CD14-positive monocyte (primary cell): ENCODE measurements around the gene ATXN1. TPM values are rescaled to one million over a fixed set of nuclear protein-coding genes. Genes with fewer than 3 reads are reported as not detected.

Experiments used
- DNase-seq, 3 donors: peaks; one replicate each; pipeline ENCODE4 v3.0.0-alpha.2; 2011 to 2022
- H2AFZ ChIP-seq: 2 replicates; pipeline ENCODE4 v1.6.0; 2012; ENCODE audit warnings: mild to moderate bottlenecking, low read depth, low read length, inconsistent platforms; ENCODE audit not compliant: insufficient read depth, poor library complexity, severe bottlenecking
- H3K27ac ChIP-seq, 2 donors: 1 replicate in 1 of 2; 2 replicates in 1 of 2; pipeline ENCODE4 v1.5.1; 2012 to 2013; ENCODE audit warnings: low read length in 2 of 2, control low read depth in 1 of 2, inconsistent platforms in 1 of 2, low read depth in 1 of 2, mild to moderate bottlenecking in 1 of 2
- H3K27me3 ChIP-seq, 2 donors: one replicate each; pipeline versions ENCODE4 v1.6.0 to v1.6.1; 2011 to 2013; ENCODE audit warnings: low read length in 2 of 2; ENCODE audit not compliant: control insufficient read depth in 2 of 2, insufficient read depth in 2 of 2
- H3K36me3 ChIP-seq, 2 donors: replicated peaks in 1 of 2; 1 replicate in 1 of 2; 2 replicates in 1 of 2; pipeline versions ENCODE4 v1.5.1 to v1.6.1; 2012 to 2013; ENCODE audit warnings: low read length in 2 of 2, control low read depth in 1 of 2, inconsistent platforms in 1 of 2, mild to moderate bottlenecking in 1 of 2; ENCODE audit not compliant: insufficient read depth in 2 of 2, control insufficient read depth in 1 of 2
- H3K4me1 ChIP-seq, 2 donors: 1 replicate in 1 of 2; 2 replicates in 1 of 2; pipeline versions ENCODE4 v1.5.1 to v1.6.1; 2012 to 2013; ENCODE audit warnings: low read length in 2 of 2, control low read depth in 1 of 2, inconsistent platforms in 1 of 2, mild to moderate bottlenecking in 1 of 2, moderate library complexity in 1 of 2; ENCODE audit not compliant: insufficient read depth in 2 of 2, control insufficient read depth in 1 of 2
- H3K4me2 ChIP-seq: replicated peaks from 2 replicates; pipeline ENCODE3; 2012; ENCODE audit warnings: low read length, moderate library complexity, mild to moderate bottlenecking; ENCODE audit not compliant: poor library complexity, severe bottlenecking; ENCODE audit errors: extremely low read depth
- H3K4me3 ChIP-seq, 3 experiments: fragments of 200-600 bp in 1 of 3; sonication (generic) in 1 of 3; replicated peaks in 1 of 3; 1 replicate in 2 of 3; 2 replicates in 1 of 3; pipeline ENCODE4 v1.5.1; 2011 to 2013; ENCODE audit warnings: low read length in 3 of 3, mild to moderate bottlenecking in 3 of 3, control low read depth in 2 of 3, low read depth in 2 of 3, inconsistent platforms in 1 of 3, moderate library complexity in 1 of 3
- H3K79me2 ChIP-seq: 2 replicates; pipeline ENCODE4 v1.6.0; 2012; ENCODE audit warnings: mild to moderate bottlenecking, control low read depth, inconsistent platforms, low read length, moderate library complexity; ENCODE audit not compliant: insufficient read depth
- H3K9ac ChIP-seq: 2 replicates; pipeline ENCODE4 v1.6.0; 2017; ENCODE audit warnings: low read length, mild to moderate bottlenecking; ENCODE audit not compliant: insufficient read depth, poor library complexity, severe bottlenecking
- H3K9me3 ChIP-seq, 2 donors: replicated peaks in 1 of 2; 1 replicate in 1 of 2; 2 replicates in 1 of 2; pipeline versions ENCODE4 v1.5.1 to v1.6.1; 2012 to 2013; ENCODE audit warnings: low read length in 2 of 2, control low read depth in 1 of 2; ENCODE audit not compliant: control insufficient read depth in 1 of 2, insufficient read depth in 1 of 2
- H4K20me1 ChIP-seq: 2 replicates; pipeline ENCODE4 v1.6.0; 2012; ENCODE audit warnings: mild to moderate bottlenecking, low read length, control low read depth, moderate library complexity; ENCODE audit not compliant: insufficient read depth
- H3K27ac Mint-ChIP-seq, 7 donors: one replicate each; pipeline ENCODE4 v1.8.0; 2020; ENCODE audit warnings: mild to moderate bottlenecking in 7 of 7, mixed read lengths in 7 of 7, moderate library complexity in 6 of 7, inconsistent platforms in 2 of 7
- H3K27me3 Mint-ChIP-seq, 3 donors: one replicate each; pipeline ENCODE4 v1.8.0; 2021 to 2022; ENCODE audit warnings: low read depth in 3 of 3, mild to moderate bottlenecking in 3 of 3, mixed read lengths in 3 of 3, moderate library complexity in 3 of 3, inconsistent platforms in 1 of 3
- H3K36me3 Mint-ChIP-seq, 2 donors: one replicate each; pipeline ENCODE4 v1.8.0; 2020; ENCODE audit warnings: mixed read lengths in 2 of 2, inconsistent platforms in 1 of 2, mild to moderate bottlenecking in 1 of 2
- H3K4me1 Mint-ChIP-seq: one replicate; pipeline ENCODE4 v1.8.0; 2020; ENCODE audit warnings: mild to moderate bottlenecking, mixed read lengths
- H3K4me3 Mint-ChIP-seq, 2 donors: one replicate each; pipeline ENCODE4 v1.8.0; 2020; ENCODE audit warnings: mild to moderate bottlenecking in 2 of 2, mixed read lengths in 2 of 2, moderate library complexity in 1 of 2
- H3K9me3 Mint-ChIP-seq, 7 donors: one replicate each; pipeline ENCODE4 v1.8.0; 2020 to 2022; ENCODE audit warnings: mixed read lengths in 7 of 7, mild to moderate bottlenecking in 6 of 7, moderate library complexity in 6 of 7, inconsistent platforms in 2 of 7
- whole genome bisulfite sequencing: methylation state at CpG from one replicate; pipeline ENCODE4 v1.1.5; 2013; ENCODE audit warnings: missing lambda C conversion rate; ENCODE audit not compliant: insufficient coverage; 5-methylcytosine and 5-hydroxymethylcytosine counted together
- intact Hi-C, 2 donors: fragments of 100-400 bp; cut with micrococcal nuclease; formaldehyde crosslinking; loops; one replicate each; pipeline versions ENCODE4 v1.15.0 to v1.15.1; 2023
- polyA plus RNA-seq, 3 donors: library from polyadenylated mRNA; depleted of rRNA in 1 of 3; unstranded in 2 of 3; stranded (reverse) in 1 of 3; fragments of 300-500 nt in 2 of 3; fragments of >200 nt in 1 of 3; fragmentation: Illumina TruSeq in 2 of 3; gene quantifications; 1 replicate in 2 of 3; 2 replicates in 1 of 3; pipeline ENCODE4 v1.2.3, GENCODE V29; 2012 to 2021
- TF ChIP-seq, protein P1 (sequence below): fragments of 200-600 bp; IDR thresholded peaks from one replicate; pipeline ENCODE4 v1.8.0; 2022; ENCODE audit warnings: antibody characterized with exemption, mild to moderate bottlenecking

ATXN1 gene
- polyA plus RNA-seq, 3 donors = 8.8 to 19.1 (median 10.9) TPM

DNA sequence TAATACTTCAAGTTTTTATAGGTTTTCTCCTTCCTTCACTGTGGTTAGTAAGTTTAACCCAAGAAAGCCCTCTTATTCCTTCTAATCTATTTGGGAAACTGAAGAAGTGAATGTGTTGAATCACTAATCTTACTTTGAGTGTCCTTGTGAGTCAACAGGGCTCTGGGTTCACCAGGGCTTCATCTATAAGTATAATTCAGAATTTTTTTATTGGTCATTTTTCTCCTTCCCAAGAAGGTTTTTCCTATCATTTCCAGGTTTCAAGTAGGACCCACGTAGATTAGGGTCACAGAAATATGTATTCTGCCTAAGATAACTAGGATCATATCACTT is 191.1 kb downstream of the ATXN1 start:
- peaks cover 3% of the 10 kb centered on the region for H3K4me1 Mint-ChIP-seq
- intact Hi-C loops = no loop called here

DNA sequence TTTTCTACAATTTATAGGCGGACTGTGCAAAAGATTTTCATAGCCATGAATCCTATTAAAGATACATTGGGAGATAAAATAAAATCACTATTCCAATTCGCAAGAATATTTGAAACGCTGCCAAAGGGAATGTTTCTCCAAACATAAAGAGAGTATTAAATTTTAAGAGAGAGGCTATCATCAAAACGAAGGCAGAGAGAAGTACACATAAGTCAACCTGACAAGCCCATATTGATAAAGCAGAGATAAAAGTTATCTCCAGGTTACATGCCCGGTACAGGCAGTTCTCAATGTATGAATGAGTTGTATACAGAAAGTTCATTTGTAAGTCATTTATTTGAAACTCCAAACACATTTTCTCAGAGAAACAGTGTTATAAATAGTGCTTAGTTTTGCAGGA is 193.1 kb downstream of the ATXN1 start:
- Mint-ChIP-seq H3K4me3 (no peak overlapping the region), H3K27me3 (peaks cover 0 to 1% (median 0%) of the 10 kb centered on the region in 3 donors), H3K27ac (no peak overlapping the region), H3K9me3 (peaks cover 0 to 4% (median 0%) of the 10 kb centered on the region in 7 donors), H3K4me1 (peaks cover 3% of the 10 kb centered on the region), H3K36me3 (peaks cover 25 to 39% of the 10 kb centered on the region in 2 donors)
- Histone ChIP-seq H3K4me2 (no peak overlapping the region), H3K9me3 (no peaks in the 10 kb centered on the region), H3K27me3 (no peaks in the 10 kb centered on the region), H3K27ac (no peak overlapping the region), H3K9ac (no peak overlapping the region), H3K79me2 (no peaks in the 10 kb centered on the region), H4K20me1 (peaks cover 38% of the 10 kb centered on the region), H2AFZ (no peak overlapping the region), H3K36me3 (peaks cover 0 to 16% of the 10 kb centered on the region in 2 donors), H3K4me3 (no peak overlapping the region), H3K4me1 (no peaks in the 10 kb centered on the region)
- WGBS = no CpG with 5 or more reads among the region's 5 CpGs
- TF ChIP-seq, protein P1, sequence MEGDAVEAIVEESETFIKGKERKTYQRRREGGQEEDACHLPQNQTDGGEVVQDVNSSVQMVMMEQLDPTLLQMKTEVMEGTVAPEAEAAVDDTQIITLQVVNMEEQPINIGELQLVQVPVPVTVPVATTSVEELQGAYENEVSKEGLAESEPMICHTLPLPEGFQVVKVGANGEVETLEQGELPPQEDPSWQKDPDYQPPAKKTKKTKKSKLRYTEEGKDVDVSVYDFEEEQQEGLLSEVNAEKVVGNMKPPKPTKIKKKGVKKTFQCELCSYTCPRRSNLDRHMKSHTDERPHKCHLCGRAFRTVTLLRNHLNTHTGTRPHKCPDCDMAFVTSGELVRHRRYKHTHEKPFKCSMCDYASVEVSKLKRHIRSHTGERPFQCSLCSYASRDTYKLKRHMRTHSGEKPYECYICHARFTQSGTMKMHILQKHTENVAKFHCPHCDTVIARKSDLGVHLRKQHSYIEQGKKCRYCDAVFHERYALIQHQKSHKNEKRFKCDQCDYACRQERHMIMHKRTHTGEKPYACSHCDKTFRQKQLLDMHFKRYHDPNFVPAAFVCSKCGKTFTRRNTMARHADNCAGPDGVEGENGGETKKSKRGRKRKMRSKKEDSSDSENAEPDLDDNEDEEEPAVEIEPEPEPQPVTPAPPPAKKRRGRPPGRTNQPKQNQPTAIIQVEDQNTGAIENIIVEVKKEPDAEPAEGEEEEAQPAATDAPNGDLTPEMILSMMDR = no peak
- no peak for DNase-seq
- intact Hi-C loops = no loop called here

More for the DNA sequence above, 191.1 kb downstream of the ATXN1 start:
- TF ChIP-seq, protein P1 = no peak
- no peak overlapping the region for H3K27ac ChIP-seq
- Mint-ChIP-seq H3K4me3 (no peak overlapping the region), H3K36me3 (peaks cover 36 to 43% of the 10 kb centered on the region in 2 donors), H3K27me3 (peaks cover 0 to 1% (median 0%) of the 10 kb centered on the region in 3 donors), H3K9me3 (peaks cover 0 to 4% (median 0%) of the 10 kb centered on the region in 7 donors), H3K27ac (no peak overlapping the region)
- no peak overlapping the region for H3K9ac ChIP-seq
- no peak overlapping the region for H3K4me3 ChIP-seq
- no peaks in the 10 kb centered on the region for H3K79me2 ChIP-seq
- WGBS = no CpG with 5 or more reads among the region's 1 CpG
- H3K36me3 ChIP-seq = peaks cover 0 to 5% of the 10 kb centered on the region in 2 donors
- H3K4me2 ChIP-seq = no peak overlapping the region
- H3K27me3 ChIP-seq = no peaks in the 10 kb centered on the region
- H3K9me3 ChIP-seq = no peaks in the 10 kb centered on the region
- DNase-seq = no peak
- H3K4me1 ChIP-seq = no peaks in the 10 kb centered on the region
- no peak overlapping the region for H2AFZ ChIP-seq
- peaks cover 33% of the 10 kb centered on the region for H4K20me1 ChIP-seq
